Fibroblast of skin of abdomen (primary cell): Measurements from ENCODE around the gene ZNF200.
"Not testable (repeated sequence)": the region's sequence is repeated elsewhere in the genome, so short reads cannot be mapped to it uniquely, and the experiment has no call there.

Source experiments
- DNase-seq: peaks from one replicate; pipeline ENCODE4 v3.0.0-alpha.2; 2013

ZNF200 gene

DNA sequence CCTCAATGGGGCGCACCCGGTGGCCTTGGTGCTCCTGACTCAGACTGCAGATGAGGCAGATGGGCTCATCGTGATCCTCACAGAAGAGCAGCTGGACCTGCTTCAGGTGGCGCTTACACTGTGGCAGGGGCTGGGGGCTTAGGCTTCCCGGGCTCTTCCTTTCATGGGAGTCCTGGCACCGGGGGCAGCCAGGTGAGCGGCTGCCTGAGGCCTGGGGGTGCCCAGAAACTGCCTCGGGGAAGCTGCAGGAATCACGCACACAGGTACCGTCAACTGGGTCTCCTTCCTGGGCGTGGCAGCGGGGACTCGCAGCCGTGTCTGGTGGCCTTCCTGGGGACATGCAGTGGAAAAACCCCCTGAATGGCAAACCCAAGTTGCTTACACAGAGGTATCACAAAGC, 14.5 kb upstream of the ZNF200 start:
- no peak for DNase-seq

GRCh38 chr16:3249020-3249419, 14.1 kb upstream of the ZNF200 start:
- DNase-seq = no peak

GRCh38 chr16:3248596-3248995, 13.6 kb upstream of the ZNF200 start:
- DNase-seq = no peak

GRCh38 chr16:3246876-3247275, 11.9 kb upstream of the ZNF200 start:
- no peak for DNase-seq

DNA sequence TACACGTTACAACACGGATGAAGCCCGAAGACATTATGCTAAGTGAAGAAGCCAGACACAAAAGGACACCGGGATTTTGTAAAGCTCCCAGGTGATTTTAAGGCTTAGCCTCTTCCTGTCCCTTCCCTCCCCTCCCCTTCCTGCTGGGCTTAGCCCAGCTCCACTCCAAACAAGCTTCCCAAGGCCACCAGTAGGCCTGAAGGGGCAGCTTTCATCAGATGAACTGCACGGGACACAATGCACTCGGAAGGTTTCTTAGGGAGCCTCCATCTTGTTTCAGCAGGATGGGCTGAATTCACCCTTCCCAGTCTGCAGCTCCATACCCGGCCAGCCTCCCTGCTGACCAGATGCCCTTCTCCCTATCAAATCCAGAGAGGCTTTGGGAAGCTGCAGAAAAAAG, 11.0 kb upstream of the ZNF200 start:
- DNase-seq = no peak

DNA sequence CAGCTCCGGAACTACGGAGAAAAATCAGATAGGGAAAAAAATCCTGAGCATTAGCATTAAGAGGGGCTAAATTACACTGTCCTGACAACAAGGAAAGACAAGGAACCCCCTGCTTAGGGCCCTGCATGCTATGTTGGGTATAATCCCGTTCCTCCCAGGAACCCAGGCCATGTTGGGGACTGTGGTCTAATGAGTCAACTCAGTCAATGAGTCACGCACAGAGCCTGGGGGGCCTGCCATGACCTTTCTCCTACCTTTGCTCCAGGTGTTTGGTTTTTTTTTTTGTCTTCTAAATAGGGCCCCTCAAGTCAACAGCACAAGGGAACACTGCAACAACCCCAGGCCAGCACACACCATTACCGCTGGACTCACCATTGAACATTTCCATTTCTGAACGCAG, 8.9 kb upstream of the ZNF200 start:
- DNase-seq = no peak

GRCh38 chr16:3242709-3243108, 7.8 kb upstream of the ZNF200 start:
- DNase-seq = no peak

DNA sequence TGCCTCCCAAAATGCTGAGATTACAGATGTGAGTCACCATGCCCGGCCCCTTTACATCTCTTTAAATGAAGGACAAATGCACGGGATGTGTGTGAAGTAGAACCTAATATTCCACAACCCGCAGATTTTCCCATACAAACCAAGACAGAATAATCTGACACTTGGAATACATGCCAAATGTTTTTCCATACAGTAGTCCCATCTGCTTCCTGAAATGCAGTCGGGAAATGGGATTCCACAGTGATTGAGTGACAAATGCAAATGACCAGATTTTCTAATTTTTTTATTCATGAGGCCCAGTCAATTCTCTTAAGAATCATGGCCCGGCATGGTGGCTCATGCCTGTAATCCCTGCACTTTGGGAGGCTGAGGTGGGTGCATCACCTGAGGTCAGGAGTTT, 6.8 kb upstream of the ZNF200 start:
- DNase-seq = no peak

DNA sequence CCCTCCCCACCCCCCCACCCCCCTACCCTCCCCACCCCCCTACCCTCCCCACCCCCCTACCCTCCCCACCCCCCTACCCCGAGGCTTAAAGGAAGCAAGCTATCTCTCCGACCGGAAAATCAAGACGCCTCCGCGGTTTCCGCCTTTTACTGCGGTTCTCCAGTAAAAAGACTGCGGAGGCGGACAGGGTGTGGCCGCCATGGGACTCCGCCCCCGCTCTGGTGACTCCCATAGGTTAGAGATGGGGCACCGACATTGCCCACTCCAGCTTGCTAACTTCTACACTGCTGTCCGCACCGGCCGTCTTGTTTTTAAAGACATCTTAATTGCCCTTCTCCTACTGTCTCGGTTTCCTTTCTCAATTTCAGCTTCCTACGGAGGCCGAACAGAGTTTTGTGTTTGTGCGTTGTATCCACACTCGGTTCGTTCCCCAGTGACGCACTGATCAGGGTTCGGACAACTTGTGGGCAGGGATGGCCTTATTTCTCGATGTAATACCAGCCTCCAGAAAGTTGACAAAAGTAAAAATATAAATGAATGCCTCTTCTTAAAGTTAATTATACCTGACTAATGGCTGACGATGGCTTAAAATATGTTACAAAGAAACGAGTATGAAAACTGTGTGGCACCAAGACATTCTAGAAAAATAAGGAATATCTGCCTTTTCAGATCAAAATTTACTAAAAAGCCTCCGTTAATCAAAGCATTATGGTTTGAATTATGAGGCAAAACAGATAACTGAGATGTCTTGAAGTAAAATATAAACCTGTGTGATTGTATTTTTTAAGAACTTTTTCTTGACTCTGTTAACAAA, 1.1 kb upstream of the ZNF200 start:
- no peak for DNase-seq

GRCh38 chr16:3234543-3234856, 458 bp downstream of the ZNF200 start:
- DNase-seq = no peak

- no peak for DNase-seq
Observed at GRCh38 chr16:3223913-3224515, 10.9 kb downstream of the ZNF200 start.

DNA sequence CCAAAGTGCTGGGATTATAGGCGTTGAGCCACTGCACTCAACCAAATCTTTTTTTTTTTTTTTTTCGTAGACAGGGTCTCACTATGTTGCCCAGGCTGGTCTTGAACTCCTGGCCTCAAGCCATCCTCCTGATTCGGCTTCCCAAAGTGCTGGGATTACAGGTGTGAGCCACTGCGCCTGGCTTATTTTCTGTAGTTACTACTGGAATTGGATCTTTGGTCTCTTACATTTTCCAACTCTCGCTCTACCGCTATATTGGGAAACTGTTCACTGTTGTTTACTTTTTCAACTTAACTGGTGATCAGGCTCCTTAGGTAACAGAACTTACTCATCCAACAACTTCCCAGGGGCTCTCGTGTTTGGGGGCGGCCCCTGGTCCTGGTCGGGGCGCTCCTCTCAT, 14.1 kb downstream of the ZNF200 start:
- no peak for DNase-seq

DNA sequence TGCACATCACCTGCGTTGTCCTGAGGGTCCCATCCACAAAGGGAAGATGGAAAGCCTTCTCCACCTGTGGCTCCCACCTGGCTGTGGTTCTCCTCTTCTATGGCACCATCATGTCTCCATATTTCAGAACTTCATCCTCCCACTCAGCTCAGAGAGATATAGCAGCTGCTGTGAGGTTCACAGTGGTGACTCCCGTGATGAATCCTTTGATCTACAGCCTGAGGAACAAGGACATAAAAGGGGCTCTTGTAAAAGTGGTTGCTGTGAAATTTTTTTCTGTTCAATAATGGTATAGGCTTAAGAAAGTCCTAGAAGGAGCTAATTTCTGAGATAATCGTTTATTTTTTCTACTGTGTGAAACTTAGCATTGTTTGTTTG, 18.7 kb downstream of the ZNF200 start:
- no peak for DNase-seq

- DNase-seq = no peak
Observed at GRCh38 chr16:3215601-3216262, 19.2 kb downstream of the ZNF200 start.

GRCh38 chr16:3214904-3215600, 19.9 kb downstream of the ZNF200 start:
- DNase-seq = no peak

- no peak for DNase-seq
Observed at GRCh38 chr16:3212567-3212966, 22.4 kb downstream of the ZNF200 start.

GRCh38 chr16:3212006-3212405, 23.0 kb downstream of the ZNF200 start:
- no peak for DNase-seq

GRCh38 chr16:3207086-3207953, 27.6 kb downstream of the ZNF200 start:
- no peak for DNase-seq

- not testable (repeated sequence) for DNase-seq
Observed at GRCh38 chr16:3205939-3206338, 29.0 kb downstream of the ZNF200 start.

DNA sequence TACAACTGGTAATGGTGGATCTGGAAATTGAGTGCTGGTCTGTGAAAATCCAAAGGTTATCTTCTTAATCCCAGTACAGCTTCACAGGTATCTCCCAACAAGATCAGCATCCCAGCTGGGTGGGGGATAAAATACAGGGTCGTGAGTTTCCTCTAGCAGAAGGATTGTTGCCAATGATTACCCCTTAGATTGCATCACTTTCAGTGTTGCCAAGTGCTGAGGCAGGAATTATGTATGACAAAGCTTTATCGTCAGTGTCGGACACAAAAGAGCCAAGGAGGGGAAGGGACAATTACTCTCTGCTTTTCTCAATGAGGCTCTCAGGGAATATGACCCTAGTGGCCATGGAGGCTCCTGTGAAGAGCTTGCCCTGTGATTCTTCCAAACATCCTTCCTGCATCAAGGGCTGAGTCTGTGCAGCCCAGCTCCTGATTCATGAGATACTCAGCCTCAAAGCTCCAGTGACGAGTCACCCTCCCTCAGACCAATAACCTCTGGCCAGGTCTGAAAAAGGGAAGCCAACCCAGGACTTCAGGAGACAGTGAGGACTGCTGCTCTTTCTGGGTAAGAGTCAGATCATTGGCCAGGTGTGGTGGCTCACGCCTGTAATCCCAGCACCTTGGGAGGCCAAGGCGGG, 31.9 kb downstream of the ZNF200 start:
- DNase-seq = no peak

DNA sequence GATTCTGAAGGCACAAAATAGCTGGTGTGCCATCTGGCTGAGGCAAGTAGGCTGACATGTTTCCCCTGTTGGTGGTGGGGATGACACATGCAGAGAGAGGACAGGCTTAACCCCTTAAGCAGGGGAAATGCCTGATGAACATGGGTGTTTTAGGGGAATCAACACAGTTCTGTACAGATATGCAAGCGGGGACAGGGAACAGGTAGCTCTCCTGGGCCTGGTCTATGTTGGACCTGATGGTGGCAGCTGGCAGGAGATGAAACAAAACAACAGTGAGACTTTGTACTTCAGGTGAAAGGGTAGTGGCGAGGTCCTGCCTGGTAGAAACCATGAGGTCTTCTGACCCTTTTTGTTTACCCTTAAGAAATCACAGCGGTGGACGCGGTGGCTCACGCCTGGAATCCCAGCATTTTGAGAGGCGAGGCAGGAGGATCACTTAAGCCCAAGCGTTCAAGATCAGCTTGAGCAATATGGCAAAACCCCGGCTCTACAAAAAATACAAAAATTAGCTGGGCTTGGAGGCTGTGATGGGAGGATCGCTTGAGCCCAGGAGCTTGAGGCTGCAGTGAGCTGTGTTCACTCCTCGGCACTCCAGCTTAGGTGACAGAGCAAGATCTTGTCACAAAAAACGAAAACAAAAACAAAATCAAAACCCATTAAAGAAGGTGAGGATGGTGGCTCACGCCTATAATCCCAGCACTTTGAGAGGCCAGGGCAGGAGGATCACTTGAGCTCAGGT, 36.5 kb downstream of the ZNF200 start:
- no peak for DNase-seq
